GM23338 (cell line): Measurements from ENCODE around the gene PCDHA9.
A peak's percentile ranks its signal among the peaks of the same experiment; 100 is the strongest.

ENCODE experiments used
- CREB1 ChIP-seq: fragments of 250-450 bp; sonication (Bioruptor Pico); IDR thresholded peaks from 2 replicates; pipeline ENCODE4 v1.5.0; 2020; ENCODE audit warnings: low read depth, mild to moderate bottlenecking, moderate library complexity
- CTCF ChIP-seq, 2 experiments: fragments of 200-600 bp in 1 of 2; sonication (generic) in 1 of 2; conservative IDR thresholded peaks; 2 replicates each; pipeline versions ENCODE4 v1.5.1 to v1.6.1; 2016 to 2017; ENCODE audit warnings: antibody characterized with exemption in 2 of 2, low read depth in 2 of 2, mild to moderate bottlenecking in 2 of 2, moderate library complexity in 1 of 2
- ETS1 ChIP-seq: IDR thresholded peaks from 2 replicates; pipeline ENCODE4 v1.6.1; 2016; ENCODE audit warnings: antibody characterized with exemption
- EZH2 ChIP-seq: fragments of 200-600 bp; sonication (generic); IDR thresholded peaks from one replicate; pipeline ENCODE4 v1.8.0; 2017; ENCODE audit warnings: antibody characterized with exemption, mild to moderate bottlenecking, low read depth; ENCODE audit not compliant: unreplicated experiment
- EZH2phosphoT487 ChIP-seq: fragments of 200-600 bp; sonication (generic); IDR thresholded peaks from one replicate; pipeline ENCODE4 v1.8.1; 2018; ENCODE audit warnings: antibody characterized with exemption; ENCODE audit not compliant: unreplicated experiment
- JUNB ChIP-seq: IDR thresholded peaks from one replicate; pipeline ENCODE4 v1.6.1; 2016; ENCODE audit warnings: antibody characterized with exemption; ENCODE audit not compliant: unreplicated experiment
- NANOG ChIP-seq: IDR thresholded peaks from 2 replicates; pipeline ENCODE4 v1.6.1; 2016; ENCODE audit warnings: antibody characterized with exemption, borderline replicate concordance
- POLR2AphosphoS5 ChIP-seq: IDR thresholded peaks from 2 replicates; pipeline ENCODE4 v1.6.1; 2016; ENCODE audit warnings: antibody characterized with exemption, low read depth
- REST ChIP-seq: IDR thresholded peaks from one replicate; pipeline ENCODE4 v1.6.1; 2018; ENCODE audit warnings: antibody characterized with exemption; ENCODE audit not compliant: unreplicated experiment
- STAT1 ChIP-seq: IDR thresholded peaks from one replicate; pipeline ENCODE4 v1.6.1; 2016; ENCODE audit warnings: antibody characterized with exemption; ENCODE audit not compliant: unreplicated experiment
- ZNF114 ChIP-seq: fragments of 250-450 bp; sonication (Bioruptor Pico); IDR thresholded peaks from 2 replicates; pipeline ENCODE4 v1.5.0; 2020; ENCODE audit warnings: mild to moderate bottlenecking, moderate library complexity
- ZNF331 ChIP-seq: fragments of 250-450 bp; sonication (Bioruptor Pico); IDR thresholded peaks from 2 replicates; pipeline ENCODE4 v1.5.0; 2020; ENCODE audit warnings: low read depth, mild to moderate bottlenecking, moderate library complexity
- ZNF462 ChIP-seq: fragments of 250-450 bp; sonication (Bioruptor Pico); IDR thresholded peaks from 2 replicates; pipeline ENCODE4 v1.5.0; 2020; ENCODE audit warnings: mild to moderate bottlenecking, moderate library complexity

DNA sequence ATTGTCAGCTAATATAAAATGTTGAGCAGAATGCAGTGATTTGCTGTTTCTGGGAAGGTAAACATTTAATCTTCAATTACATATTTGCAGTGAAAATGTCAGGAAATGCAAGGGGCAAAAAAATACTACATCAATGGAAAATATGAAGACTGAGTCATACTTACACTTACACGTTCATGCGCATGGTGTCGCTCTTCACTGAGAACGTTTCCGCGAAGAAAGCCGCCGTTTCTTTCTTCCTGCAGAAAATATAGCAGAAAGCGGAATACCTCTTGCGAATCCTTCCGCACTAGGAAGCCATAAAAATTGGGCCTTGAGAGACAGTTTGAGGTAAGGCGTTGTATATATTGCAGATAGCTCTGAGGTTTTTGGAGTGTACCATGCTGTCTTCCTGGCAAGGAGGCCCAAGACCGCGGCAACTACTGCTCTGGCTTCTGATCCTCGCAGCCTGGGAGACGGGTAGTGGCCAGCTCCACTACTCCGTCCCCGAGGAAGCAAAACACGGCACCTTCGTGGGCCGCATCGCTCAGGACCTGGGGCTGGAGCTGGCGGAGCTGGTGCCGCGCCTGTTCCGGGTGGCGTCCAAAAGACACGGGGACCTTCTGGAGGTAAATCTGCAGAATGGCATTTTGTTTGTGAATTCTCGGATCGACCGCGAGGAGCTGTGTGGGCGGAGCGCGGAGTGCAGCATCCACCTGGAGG, 33.9 kb downstream of the PCDHA9 start, which contains the start of gene PCDHA13:
- TF ChIP-seq CTCF (conservative IDR thresholded peaks at IDR 0.05; ENCODE audit: low read depth in 2 of 2) (peak; percentile 57 to 67), REST (no peak), EZH2 (no peak), EZH2phosphoT487 (no peak), POLR2AphosphoS5 (no peak), JUNB (no peak), ETS1 (no peak), ZNF331 (CRISPR knock-in tag) (no peak), CREB1 (CRISPR knock-in tag) (no peak), STAT1 (no peak), NANOG (no peak), ZNF114 (no peak), ZNF462 (CRISPR knock-in tag) (no peak)
